ENCODE measurements around the gene KRT5.
"Not testable (repeated sequence)": the region's sequence is repeated elsewhere in the genome, so short reads cannot be mapped to it uniquely, and the experiment has no call there.

KRT5 gene

DNA sequence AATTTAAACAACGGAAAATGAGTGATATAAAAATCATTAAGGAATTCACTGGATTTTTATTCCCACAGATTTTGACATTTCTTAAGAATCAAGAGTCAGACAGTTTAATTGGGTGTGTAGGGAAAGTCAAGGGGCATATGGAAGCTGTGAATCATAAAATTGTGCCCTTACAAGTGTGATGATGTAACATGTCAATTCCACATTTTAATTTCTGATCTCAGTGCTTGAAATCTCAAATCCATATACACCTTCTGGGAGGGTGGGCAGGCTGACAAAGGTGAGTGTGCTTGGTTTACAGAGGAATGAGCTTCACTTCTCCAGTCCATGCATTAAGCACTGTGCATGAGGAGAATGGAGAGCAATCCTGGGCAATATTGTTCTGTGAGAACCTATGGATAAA lies 26.1 kb downstream of the KRT5 start:
- DNase-seq (ENCODE audit: low read depth) = no peak

DNA sequence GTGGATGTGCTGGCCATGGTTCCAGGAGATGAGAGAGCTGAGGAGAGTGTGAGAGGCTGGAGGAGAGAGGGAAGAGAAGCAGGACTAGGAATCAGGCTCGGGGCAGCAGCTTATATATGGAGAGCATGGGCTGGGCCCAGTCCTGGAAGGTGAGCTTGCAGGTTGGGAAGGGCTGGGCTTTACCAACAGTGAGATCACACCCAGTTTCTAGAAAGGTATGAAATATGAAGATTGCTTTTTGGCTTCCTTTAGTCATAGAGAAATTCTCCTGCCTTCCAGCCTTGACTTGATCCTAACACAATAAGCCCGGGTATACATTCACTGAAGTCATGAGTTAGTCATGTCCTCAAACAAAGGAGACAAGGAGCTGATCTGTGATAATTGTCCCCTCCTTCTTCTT lies 27.0 kb downstream of the KRT5 start, which contains the start of gene KRT6A:
KRT6A (minus strand) TSS at position 86 of the 400 bp plus-strand sequence; CDS start at position 17, 69 bp downstream.
- no peak for DNase-seq (ENCODE audit: low read depth)

DNA sequence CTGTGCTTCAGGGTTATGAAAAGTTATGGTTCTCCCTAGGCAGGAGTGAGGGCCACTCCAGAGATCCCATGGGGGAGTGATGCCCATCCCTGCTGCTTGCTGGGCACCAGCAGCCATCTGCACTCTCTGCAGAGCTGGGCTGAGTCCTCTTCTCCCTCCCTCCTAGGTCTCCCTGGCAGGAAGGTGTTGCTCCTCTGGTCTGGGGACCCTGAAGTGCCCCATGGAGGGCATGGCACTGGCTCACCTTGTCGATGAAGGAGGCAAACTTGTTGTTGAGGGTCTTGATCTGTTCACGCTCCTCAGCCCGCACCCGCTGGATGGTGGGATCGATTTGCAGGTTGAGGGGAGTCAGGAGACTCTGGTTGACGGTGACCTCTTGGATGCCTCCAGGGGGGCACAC lies 27.8 kb downstream of the KRT5 start:
- DNase-seq (ENCODE audit: low read depth) = not testable (repeated sequence)

DNA sequence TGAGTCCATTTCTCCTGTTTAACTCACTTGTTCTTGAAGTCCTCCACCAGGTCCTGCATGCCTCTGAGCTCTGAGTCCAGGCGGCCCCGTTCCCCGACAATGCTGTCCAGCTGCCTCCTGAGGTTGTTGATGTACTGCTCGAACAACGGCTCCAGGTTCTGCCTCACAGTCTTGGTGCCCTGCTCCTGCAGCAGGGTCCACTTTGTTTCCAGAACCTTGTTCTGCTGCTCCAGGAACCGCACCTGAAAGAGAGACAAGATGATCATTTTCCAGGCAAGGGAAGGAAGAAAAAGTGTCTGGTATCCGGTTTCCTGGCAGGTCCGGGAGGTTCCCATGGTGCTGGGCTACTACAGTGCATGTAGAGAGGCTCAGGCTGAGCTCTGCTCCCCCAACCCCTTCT lies 28.7 kb downstream of the KRT5 start:
- not testable (repeated sequence) for DNase-seq (ENCODE audit: low read depth)

DNA sequence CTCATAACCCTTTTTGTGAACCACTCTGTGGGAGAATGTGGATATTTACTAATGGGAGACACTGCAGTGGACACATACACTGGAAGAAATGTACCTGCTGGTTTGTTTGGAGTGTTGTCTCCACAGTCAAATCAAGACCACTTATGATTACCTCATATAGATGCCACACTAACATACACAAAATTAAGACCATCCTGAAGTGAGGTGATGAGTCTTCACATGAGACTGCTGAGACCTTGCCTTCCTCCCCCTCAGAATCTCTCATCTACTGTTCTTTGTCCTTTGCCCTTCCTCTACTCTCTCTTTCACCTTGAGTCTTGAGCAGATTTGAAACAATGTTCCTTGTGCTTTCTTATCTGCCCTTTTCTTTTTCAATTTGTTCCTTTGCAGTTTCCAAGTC lies 31.5 kb downstream of the KRT5 start:
- DNase-seq (ENCODE audit: low read depth) = no peak

DNA sequence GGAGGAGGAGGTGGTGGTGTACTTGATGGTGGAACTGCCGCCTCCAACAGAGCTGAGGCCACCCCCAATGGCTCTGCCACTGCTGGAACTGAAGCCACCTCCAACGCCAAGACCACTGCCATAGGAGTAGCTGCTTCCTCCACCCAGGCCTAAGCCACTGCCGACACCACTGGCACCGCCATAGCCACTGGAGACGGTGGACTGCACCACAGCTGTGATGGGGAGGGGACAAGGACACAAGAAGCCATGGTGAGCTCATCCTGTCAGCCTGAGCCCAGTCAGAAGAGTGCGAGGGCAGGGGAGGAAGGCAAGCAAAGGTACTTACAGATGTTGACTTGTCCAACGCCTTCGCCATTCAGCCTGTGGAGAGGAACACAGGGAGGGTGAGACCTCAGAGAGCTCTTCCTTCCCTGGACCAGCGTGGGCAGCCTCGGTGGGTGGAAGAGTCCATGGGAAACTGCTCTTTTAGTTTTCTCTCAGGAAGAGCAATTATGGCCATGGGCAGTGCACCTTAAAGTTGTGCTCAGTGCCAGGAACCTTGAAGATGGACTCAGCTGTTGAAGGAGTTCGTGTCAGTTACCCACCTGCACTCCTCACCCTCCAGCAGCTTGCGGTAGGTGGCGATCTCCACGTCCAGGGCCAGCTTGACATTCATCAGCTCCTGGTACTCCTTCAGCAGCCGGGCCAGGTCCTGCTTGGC lies 32.3 kb downstream of the KRT5 start:
- not testable (repeated sequence) for DNase-seq (ENCODE audit: low read depth)

DNA sequence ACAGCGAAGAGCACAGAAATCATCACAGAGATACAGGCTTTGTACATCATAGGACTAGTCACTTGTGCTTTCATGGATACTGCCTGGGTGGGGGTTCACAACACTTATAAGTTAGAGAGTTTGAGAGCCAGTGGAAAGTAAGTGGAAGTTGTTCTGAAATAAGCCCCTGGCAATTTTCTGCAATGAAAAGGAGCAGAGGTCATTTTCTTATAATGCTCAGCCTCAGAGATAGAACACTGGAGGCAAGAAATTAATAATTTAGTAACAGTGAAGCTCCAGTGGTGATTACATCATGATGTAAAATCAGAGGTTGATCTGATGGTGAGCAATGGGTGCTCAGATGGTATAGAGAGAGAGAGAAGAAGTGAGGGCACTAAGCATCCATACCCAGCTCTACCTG lies 33.0 kb downstream of the KRT5 start:
- DNase-seq (ENCODE audit: low read depth) = no peak

DNA sequence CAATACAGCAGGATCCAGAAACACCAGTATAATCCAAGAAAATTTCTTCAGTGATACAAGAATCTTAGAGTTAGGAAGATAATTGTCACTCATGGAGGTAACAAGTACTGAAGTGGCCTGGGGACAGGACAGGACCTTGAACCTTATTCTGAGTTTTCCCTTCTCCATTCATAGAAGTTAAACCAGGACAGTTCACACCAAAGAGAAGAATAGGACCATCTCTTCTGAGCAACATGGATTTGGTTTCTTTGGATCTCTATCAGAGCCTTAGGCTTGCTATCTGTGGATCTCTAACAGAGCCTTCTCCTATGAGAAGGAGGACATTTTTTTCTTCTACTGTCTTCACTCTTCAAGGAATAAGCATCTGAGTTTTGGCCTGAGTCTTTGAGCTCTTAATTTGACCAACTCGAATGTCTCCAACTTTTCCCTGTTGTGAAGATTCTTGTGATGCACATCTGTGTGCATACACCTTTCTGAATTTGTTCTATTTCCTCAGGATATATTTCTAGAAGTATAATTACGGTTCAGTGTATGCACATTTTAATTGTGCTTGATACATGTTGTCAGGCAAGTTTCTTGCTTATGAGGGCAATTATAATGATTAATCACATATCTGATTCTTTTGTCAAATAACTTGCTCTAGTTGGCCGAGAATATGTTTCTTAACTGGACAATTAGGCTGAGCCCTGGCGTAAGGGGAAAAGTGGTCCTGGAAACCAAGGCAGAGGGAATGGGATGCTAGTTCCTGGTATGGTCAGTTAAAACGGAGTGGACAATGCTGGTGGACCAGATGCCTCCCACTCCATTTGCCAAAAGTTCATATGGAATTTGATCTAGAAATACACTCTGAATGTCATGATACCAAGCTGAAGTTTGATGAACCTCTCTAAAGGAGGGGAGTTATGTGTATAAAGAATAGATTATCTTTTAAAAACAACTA lies 33.8 kb downstream of the KRT5 start:
- DNase-seq (ENCODE audit: low read depth) = no peak

DNA sequence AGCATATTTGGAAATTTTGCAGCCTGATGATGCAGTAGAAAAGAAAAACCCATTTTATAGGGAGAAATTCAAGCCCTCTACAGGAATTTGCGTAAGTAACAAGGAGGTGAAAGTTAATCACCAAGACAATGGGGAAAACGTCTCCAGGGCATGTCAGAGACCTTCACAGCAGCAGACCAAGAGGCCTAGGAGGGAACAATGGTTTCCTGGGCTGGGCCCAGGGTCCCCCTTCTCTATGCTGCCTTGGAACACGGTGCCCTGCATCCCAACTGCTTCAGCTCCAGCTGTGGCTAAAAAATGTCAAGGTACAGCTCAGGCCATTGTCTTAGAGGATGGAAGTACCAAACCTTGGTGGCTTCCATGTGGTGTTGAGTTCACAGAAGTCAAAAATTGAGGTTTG lies 40.1 kb downstream of the KRT5 start:
- DNase-seq (ENCODE audit: low read depth) = no peak

DNA sequence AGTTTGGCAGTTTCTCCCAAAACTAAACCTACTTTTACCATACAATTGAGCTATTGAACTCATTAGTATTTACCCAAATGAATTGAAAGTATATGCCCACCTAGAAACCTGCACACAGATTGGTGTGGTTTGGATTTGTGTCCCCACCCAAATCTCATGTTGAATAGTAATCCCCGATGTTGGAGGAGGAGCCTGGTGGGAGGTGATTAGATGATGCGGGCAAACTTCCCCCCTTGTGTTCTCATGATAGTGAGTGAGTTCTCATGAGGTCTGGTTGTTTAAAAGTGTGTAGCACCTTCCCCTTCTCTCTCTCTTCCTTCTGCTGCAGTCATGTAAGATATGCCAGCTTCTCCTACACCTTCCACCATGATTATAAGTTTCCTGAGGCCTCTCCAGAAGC lies 42.5 kb downstream of the KRT5 start:
- no peak for DNase-seq (ENCODE audit: low read depth)

DNA sequence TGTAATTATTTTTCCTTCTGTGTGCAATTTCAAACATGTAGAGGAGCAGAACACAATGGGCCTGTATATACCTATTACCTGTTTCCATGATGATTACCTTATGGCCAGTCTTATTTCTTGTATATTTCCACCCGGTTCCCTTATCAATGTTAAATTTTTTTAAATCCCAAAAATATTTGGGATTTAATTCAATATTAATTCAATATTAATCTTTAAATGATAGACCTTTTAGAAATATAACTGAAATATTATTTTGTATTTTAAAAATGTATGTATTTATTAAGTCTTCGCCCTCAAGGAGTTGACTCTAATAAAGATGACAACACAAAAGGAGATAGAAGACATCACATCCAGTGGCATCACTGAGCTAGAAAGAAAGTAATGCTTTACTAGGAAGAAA lies 46.0 kb downstream of the KRT5 start:
- no peak for DNase-seq (ENCODE audit: low read depth)

DNA sequence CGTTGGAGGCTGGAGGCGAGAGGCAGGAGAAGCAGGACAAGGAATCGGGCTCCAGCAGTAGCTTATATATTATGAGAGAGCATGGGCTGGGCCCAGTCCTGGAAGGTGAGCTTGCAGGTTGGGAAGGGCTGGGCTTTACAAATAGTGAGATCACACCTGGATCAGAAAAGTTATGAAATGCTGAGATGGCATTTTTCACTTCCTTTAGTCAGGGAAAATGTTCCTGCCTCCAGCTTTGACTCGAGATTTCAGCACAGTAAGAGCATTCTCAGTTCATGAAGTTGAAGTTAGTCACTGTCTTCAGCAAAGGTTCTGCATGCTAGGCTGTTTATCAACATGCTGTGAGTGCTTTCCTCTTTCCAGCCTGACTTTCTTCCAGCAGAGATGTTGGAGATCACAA lies 46.4 kb downstream of the KRT5 start, which contains the start of gene KRT6C:
KRT6C (minus strand) TSS at position 38 of the 400 bp plus-strand sequence. CDS start 68 bp downstream, outside the sequence.
- no peak for DNase-seq (ENCODE audit: low read depth)

DNA sequence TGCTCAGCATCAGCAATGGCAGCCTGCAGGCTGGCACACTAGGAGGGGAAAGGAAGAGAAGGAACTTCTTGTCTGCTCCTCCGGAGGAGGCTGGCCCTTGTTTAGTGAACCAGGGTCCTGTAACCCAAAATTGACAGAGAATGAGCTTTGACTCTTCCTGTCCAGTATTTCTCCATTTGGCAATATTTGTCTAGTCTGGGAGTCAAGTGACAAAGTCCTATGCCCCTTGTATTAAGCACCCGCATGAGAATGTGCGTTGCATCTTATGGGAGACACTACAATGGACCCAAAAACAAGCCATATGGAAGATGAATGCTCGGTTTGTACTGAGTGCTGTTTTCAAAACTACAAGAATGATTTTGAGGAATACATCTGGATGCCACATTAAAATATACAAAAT lies 50.3 kb downstream of the KRT5 start:
- DNase-seq (ENCODE audit: low read depth) = no peak

DNA sequence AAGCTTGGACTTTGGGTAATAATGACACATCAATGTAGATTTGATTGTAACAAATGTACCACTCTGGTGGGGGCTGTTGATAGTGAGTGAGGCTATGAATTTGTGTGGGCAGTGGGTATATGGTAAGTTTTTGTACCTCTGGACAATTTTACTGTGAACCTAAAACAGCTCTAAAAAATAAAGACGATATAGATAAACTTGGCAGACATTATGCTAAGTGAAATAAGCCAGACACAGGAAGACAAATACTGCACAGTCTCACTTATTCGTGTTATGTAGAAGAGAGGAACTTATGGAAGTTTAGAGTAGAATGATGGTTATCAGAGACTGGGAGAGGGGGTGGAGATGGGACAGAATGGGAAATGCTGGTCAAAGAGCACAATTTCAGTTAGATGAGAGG lies 55.3 kb downstream of the KRT5 start:
- no peak for DNase-seq (ENCODE audit: low read depth)
